Fibroblast of pulmonary artery (primary cell): ENCODE results near the gene NUP188.

Source experiments
- DNase-seq: peaks from one replicate; pipeline ENCODE4 v3.0.0-alpha.2; 2010; ENCODE audit warnings: low read depth
- H3K4me3 ChIP-seq: replicated peaks from 2 replicates; pipeline ENCODE4 v1.5.1; 2011; ENCODE audit warnings: low read depth, mild to moderate bottlenecking, control low read depth, low read length, moderate library complexity
- TF ChIP-seq, protein P1 (sequence below): IDR thresholded peaks from 2 replicates; pipeline ENCODE4 v1.5.1; 2011; ENCODE audit warnings: mild to moderate bottlenecking, control low read depth, low read length, inconsistent platforms; ENCODE audit errors: missing control alignments

Gene NUP188

GRCh38 chr9:128920381-128921058 is 27.0 kb upstream of the NUP188 start, which contains the start of gene PHYHD1:
PHYHD1 (plus strand) TSS chr9:128920982; CDS start chr9:128922324, 1,342 bp downstream.
- peak; percentile 63 for DNase-seq
- TF ChIP-seq, protein P1, sequence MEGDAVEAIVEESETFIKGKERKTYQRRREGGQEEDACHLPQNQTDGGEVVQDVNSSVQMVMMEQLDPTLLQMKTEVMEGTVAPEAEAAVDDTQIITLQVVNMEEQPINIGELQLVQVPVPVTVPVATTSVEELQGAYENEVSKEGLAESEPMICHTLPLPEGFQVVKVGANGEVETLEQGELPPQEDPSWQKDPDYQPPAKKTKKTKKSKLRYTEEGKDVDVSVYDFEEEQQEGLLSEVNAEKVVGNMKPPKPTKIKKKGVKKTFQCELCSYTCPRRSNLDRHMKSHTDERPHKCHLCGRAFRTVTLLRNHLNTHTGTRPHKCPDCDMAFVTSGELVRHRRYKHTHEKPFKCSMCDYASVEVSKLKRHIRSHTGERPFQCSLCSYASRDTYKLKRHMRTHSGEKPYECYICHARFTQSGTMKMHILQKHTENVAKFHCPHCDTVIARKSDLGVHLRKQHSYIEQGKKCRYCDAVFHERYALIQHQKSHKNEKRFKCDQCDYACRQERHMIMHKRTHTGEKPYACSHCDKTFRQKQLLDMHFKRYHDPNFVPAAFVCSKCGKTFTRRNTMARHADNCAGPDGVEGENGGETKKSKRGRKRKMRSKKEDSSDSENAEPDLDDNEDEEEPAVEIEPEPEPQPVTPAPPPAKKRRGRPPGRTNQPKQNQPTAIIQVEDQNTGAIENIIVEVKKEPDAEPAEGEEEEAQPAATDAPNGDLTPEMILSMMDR = no peak
- peak within 1 kb of the TSS; percentile 55 for H3K4me3 ChIP-seq

DNA sequence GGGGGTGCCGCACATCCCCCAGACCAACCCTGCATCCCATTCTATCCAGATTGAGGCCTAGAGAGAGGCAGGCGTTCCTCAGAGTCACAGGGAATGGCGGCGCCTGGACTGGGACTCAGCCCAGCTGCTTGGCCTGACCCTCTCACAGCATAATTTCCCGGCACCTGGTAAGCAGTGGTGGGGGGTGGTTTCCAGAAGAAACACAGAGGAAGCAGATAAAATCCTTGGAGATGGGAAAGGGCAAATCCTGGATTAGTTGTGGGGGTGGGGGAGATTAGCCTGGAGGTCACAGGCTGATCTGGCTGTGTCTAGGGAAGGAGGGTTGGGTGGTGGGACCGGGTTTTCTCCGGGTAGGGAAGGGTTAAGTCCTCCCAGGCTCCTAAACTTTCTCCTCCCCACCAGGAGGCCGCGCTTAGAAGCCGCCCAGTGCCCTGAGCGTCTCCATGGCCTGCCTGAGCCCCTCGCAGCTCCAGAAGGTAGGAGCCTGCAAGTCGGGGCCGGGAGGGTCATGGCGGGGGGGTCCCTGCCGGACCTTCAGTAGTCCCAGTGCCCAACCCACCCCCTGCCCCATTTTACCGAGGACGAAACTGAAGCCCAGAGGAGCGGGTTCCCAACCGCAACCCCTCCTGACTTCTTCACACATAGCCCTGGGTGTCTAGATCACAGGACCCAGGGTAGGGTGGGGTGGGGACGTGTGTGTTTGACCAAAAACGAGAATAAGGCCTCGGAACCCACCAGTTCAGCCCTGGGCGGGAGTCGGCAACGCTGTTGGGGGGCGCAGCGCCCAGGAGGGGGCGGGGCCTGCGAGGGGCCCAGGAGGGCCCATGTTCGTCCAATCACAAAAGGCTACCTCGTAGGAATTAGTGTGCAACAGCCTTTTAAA is 25.4 kb upstream of the NUP188 start:
- peak; percentile 60 for DNase-seq
- peak overlapping the region; percentile 55 for H3K4me3 ChIP-seq
- TF ChIP-seq, protein P1 = no peak

DNA sequence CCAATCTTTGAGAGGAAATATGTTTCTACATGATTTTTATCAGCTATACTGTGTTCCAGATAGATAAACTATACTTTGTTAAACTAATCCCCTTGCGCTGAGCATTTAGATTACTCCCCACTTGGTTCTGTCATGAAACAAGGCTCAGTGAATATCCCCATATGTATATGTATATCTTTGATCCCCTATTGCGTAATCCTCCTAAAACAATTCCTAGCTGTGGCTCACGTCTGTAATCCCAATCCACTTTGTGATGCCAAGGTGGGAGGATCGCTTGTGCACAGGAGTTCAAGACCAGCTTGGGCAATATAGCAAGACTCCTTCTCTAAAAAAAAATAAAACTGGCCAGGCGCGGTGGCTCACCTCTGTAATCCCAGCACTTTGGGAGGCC is 24.0 kb upstream of the NUP188 start:
- no peak overlapping the region for H3K4me3 ChIP-seq
- TF ChIP-seq, protein P1 = no peak
- DNase-seq = no peak

DNA sequence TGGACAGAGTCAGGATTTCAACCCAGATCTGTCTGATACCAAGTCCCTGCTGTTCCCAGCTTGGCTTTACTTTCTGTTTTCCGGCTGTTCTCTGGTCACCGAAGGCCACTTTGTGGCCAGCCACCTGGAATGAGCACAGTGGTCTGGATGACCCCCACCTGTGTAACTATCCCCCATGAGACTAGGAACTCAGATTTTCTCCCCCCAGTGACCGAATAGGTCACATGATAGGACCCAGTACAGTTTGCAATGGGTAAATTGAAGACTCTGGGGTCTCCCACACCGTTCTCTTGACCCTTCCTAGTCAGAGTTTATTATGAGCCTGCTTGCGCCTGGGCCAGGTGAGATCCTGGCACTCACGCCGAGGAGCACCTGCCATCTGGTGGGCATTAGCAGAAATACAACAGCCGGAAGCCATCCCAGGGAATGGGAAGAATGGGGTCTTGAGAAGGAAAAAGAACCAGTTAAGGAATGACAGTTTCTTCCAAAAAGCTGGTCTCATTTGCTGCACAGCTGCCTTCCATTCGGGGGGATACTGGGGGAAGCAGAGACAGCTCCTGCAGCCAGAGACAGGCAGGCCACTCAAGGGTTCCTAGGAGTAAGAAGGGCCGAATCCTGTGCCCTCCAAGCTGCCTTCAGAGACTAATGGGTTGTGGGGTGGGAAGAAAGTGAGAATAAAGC is 19.6 kb upstream of the NUP188 start:
- H3K4me3 ChIP-seq = no peak overlapping the region
- TF ChIP-seq, protein P1 = peak; percentile 88
- peak; percentile 64 for DNase-seq

- TF ChIP-seq, protein P1 = no peak
- H3K4me3 ChIP-seq = no peak overlapping the region
- DNase-seq = no peak
These were observed 18.9 kb upstream of the NUP188 start for GRCh38 chr9:128928624-128929023.

DNA sequence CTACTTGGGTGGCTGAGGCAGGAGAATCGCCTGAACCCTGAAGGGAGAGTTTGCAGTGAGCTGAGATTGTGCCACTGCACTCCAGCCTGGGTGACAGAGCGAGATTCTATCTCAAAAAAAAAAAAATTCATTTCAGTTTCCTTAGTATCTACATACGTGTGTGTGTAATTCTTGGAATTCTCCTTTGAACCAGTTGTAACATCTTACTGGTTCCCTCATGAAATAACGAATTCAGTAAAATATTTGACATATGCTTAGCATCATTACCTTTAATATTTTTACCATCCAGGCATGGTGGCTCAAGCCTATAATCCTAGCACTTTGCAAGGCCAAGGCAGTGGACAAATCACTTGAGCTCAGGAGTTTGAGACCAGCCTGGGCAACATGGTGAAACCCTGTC is 17.9 kb upstream of the NUP188 start:
- no peak for DNase-seq
- TF ChIP-seq, protein P1 = no peak
- H3K4me3 ChIP-seq = no peak overlapping the region
